HUDEP-2 (cell line): ENCODE results near the gene P2RY2.
A peak's percentile ranks its signal among the peaks of the same experiment; 100 is the strongest.
"Not testable (repeated sequence)": the region's sequence is repeated elsewhere in the genome, so short reads cannot be mapped to it uniquely, and the experiment has no call there.

Experiments
- DNase-seq, 76 experiments: peaks; one replicate each; lab custom pipeline; 2025; ENCODE audit not compliant: unreplicated experiment in 76 of 76; lab: John Stamatoyannopoulos, UW

P2RY2 gene

DNA sequence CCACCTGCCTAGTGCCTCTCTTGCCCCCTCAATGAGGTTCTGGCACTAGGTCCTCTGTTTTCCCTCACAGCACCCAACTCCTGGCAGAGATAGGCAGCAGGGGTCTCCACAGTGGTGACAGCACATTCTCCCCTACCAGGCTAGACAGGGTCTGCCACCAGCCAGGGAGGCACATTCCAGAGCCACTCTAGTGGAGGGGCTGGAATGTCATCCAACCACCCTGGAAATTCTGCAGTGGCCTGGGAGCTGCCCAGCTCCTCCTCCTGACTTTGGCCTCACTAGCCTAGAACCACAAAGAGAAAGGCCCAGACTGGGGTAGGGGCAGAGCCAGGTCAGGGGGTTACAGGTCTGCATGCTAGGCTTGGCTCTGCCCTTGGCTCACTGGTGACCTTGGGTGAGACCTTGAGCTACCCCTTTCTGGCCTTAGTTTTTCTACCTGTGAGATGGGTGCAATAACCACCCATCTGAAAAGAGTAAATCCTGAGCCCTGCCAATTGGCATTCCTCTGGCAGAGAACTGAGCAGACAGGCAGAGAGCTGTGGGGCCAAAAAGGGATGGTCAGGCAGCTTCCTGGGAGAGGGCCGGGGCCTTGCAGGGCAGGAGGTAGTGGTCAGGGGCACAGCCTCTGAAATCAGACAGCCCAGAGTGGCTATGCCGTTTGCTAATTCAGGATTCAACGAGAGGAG, 7.1 kb downstream of the P2RY2 start:
- DNase-seq: no peak

DNA sequence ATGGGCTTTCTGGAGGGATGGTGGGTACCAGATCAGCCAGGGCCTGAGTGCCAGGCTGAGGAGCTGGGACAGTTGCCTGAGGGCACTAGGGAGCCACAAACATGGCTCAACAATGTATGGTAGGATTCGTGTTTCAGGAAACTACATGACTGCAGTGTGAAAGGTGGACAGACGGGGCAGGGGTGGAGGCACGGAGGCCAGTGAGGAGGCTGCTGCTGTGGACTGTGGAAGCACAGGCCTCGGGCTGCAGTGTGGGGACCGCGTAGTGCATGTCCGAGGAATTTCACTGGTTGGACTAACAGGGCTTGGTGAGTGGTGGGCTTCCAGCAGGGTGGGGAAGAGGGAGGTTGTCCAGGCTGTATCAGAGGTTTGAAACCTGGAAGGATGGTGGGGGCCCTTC, 7.8 kb downstream of the P2RY2 start:
- no peak for DNase-seq

GRCh38 chr11:73226297-73227006, 8.4 kb downstream of the P2RY2 start:
- no peak for DNase-seq

DNA sequence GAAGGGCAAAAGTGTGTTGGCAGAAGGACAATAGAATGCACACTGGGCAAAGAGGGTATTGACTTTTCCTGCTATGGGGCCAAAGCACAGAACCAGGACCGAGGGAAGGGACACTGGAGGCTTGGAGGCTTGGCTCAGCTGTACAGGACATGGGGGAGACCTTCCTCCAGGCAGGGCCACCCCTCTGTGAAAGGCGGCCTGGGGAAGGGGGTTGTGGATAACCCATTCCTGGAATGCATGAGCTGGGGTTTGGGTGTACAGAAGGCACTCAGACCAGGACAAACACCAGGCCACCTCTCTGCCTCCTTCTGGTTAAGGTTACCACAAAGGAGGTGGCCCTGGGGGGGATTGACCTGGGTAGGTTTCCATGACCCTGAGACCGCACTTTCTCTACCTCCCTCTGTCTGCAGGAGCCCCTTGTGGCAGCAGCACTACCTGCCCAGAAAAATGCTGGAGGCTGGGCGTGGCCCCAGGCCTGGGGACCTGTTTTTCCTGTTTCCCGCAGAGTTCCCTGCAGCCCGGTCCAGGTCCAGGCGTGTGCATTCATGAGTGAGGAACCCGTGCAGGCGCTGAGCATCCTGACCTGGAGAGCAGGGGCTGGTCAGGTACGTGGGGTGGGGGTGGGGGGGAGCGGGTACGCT, 9.6 kb downstream of the P2RY2 start:
- DNase-seq: no peak

- no peak for DNase-seq
Measured at GRCh38 chr11:73228268-73229134, 10.4 kb downstream of the P2RY2 start.

DNA sequence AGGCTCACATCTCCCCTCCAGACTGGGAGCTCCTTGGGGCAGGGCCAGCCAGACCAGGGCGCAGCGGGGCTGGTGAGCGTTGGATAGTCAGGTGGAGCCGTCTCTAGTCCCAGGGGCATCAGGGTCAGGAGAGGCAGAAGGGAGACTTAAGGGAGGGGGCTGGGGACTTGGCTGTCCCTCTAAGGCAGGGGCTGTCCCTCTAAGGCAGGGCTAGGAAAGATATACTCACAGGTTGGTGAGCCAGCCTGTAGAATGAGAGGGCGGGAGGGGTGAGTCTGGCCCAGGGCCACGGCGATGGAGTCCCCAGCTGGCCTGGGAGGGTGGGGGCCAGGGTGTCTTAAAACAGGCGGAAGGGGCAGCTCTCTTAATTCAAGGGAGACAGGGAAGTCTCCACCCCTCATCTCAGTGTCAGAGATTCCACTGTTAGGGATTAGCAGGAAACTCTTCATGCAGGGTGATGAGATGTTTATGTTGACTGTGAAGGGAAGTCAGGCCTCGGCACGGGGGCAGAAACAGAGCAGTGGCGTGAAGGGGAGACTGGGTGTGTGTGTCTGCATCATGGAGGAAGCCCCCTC, 11.3 kb downstream of the P2RY2 start:
- DNase-seq: no peak

GRCh38 chr11:73229896-73230875, 12.1 kb downstream of the P2RY2 start:
- no peak for DNase-seq

- DNase-seq: no peak
Measured at GRCh38 chr11:73230931-73231330, 12.8 kb downstream of the P2RY2 start.

DNA sequence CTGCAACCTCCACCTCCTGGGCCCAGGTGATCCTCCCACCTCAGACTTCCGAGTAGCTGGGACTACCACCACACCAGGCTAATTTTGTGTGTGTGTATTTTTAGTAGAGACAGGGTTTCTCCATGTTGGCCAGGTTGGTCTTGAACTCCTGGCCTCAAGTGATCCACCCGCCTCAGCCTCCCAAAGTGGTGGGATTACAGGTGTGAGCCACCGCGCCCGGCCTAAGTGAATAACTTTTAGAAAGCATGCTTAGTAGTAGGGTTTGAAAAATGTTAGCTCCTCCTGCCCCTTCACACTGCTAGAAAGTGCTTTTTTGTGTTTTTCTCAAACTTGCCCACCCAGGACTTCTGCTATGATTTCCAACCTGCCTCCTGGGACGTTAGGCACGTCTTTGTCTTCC, 14.4 kb downstream of the P2RY2 start:
- not testable (repeated sequence) for DNase-seq

DNA sequence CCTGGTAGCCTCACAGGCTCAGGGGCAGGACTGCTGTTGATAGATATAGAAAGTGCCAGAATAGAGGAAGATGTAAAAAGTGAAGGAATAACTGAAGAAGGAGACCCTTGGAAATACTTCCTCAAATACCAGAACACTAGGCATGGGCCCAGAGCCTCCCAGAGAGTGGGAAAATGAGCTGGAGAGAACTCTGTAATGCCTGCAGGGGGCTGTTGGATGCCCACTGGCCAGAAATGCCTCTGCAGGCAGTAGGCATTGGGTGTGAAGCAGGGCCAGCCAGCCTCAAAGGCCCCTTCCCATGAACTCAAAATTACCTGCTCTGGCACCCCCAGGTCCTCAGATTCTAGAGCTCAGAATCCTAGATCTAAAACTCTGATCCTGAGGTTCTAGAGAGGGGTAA, 15.1 kb downstream of the P2RY2 start:
- no peak for DNase-seq

DNA sequence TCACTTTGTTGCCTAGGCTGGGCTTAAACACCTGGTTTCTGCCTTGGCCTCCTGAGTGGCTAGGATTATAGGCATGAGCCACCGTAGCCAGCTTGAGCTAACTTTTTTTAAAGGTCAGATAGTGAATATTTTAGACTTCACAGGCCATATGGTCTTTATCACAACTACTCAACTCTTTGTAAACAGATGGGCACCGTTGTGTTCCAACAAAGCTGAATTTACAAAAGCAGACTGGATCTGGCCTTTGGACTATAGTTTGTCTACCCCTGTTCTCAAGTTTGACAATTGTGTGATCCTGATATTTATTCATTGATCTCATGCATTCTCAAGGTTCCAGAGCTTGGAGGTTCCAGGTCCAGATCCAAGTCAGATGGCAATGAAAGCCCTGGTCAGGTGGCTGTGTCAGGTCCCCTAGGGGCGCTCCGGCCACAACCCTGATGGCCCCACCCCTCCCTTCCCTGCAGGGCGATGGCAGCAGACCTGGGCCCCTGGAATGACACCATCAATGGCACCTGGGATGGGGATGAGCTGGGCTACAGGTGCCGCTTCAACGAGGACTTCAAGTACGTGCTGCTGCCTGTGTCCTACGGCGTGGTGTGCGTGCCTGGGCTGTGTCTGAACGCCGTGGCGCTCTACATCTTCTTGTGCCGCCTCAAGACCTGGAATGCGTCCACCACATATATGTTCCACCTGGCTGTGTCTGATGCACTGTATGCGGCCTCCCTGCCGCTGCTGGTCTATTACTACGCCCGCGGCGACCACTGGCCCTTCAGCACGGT, 15.8 kb downstream of the P2RY2 start:
- DNase-seq: no peak

DNA sequence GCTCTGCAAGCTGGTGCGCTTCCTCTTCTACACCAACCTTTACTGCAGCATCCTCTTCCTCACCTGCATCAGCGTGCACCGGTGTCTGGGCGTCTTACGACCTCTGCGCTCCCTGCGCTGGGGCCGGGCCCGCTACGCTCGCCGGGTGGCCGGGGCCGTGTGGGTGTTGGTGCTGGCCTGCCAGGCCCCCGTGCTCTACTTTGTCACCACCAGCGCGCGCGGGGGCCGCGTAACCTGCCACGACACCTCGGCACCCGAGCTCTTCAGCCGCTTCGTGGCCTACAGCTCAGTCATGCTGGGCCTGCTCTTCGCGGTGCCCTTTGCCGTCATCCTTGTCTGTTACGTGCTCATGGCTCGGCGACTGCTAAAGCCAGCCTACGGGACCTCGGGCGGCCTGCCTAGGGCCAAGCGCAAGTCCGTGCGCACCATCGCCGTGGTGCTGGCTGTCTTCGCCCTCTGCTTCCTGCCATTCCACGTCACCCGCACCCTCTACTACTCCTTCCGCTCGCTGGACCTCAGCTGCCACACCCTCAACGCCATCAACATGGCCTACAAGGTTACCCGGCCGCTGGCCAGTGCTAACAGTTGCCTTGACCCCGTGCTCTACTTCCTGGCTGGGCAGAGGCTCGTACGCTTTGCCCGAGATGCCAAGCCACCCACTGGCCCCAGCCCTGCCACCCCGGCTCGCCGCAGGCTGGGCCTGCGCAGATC, 16.5 kb downstream of the P2RY2 start:
- DNase-seq: no peak

DNA sequence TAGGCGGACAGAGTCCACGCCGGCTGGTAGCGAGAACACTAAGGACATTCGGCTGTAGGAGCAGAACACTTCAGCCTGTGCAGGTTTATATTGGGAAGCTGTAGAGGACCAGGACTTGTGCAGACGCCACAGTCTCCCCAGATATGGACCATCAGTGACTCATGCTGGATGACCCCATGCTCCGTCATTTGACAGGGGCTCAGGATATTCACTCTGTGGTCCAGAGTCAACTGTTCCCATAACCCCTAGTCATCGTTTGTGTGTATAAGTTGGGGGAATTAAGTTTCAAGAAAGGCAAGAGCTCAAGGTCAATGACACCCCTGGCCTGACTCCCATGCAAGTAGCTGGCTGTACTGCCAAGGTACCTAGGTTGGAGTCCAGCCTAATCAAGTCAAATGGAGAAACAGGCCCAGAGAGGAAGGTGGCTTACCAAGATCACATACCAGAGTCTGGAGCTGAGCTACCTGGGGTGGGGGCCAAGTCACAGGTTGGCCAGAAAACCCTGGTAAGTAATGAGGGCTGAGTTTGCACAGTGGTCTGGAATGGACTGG, 17.2 kb downstream of the P2RY2 start:
- no peak for DNase-seq

GRCh38 chr11:73236205-73236765, 18.2 kb downstream of the P2RY2 start:
- no peak for DNase-seq

- DNase-seq: peak in 37 of 76 experiments; percentile 4 to 61 (median 28)
Measured at GRCh38 chr11:73236854-73237253, 18.8 kb downstream of the P2RY2 start.

DNA sequence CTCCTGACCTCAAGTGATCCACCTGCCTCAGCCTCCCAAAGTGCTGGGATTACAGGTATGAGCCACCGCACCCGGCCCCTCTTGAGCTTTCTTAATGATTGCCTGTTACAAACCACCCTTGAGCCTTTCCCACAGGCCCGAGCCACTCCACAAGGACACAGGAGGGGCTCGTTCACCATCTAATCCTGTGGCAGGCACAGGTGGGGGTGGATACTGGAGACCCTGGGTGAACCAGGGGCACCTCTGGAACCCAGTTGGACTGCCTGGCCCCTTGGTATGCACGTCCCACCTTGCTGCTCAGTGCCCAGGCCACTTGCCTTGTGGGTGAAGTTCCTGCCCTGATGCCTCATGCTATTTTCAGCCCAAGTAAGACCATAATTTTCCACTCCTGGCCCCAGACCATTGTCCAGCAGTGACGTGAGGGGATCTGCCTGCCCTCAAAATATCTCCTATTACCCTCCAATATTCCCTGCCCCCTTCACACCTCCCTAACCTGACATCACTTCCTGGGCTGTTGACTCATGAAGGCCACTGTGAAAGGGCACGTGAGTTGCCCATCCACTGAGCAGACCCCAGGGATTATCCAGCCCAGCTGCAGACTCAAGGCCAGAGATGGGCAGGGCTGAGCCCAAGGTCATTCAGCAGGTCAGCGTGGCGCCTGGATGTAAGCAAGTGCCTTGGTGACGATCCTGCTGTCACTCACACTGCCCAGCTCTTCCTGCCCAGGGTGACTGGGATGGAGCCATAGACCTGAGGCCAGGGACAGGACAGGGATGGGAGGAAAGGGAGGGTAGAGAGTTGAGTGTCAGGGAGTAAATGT, 19.6 kb downstream of the P2RY2 start:
- no peak for DNase-seq

DNA sequence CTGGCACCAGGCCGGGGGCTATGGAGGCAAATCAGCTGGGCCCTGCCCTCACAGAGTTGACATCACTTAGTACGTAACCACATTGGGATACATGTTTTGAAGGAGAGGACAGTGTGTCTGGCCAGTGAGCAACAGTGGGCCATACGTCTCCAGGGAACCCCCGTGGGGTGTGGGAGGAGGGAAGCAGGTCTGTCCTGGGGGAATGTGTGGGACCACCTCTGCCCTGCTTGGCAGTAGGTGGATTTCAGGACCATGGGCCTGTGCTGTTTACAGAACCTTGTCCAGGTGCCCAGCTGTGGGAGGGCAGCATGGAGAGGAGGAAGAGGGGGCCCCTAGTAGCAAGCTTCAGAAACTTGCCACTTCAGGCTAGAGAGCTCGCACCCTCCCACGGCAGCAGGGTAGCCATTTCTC, 21.0 kb downstream of the P2RY2 start:
- DNase-seq: no peak
